LNCaP clone FGC (cell line): Measurements from ENCODE around the gene RUFY3.

Experiments used
- DNase-seq: peaks from one replicate; pipeline ENCODE4 v3.0.0-alpha.2; 2011; ENCODE audit warnings: low read depth
- H3K4me3 ChIP-seq: 2 replicates; pipeline ENCODE4 v1.5.1; 2011; ENCODE audit warnings: mild to moderate bottlenecking, low read depth, low read length, control low read depth
- TF ChIP-seq, protein P1 (sequence below): IDR thresholded peaks from 2 replicates; pipeline ENCODE4 v1.5.1; 2012; ENCODE audit warnings: mild to moderate bottlenecking; ENCODE audit not compliant: control insufficient read depth, insufficient read depth; ENCODE audit errors: extremely low read depth

The RUFY3 gene

DNA sequence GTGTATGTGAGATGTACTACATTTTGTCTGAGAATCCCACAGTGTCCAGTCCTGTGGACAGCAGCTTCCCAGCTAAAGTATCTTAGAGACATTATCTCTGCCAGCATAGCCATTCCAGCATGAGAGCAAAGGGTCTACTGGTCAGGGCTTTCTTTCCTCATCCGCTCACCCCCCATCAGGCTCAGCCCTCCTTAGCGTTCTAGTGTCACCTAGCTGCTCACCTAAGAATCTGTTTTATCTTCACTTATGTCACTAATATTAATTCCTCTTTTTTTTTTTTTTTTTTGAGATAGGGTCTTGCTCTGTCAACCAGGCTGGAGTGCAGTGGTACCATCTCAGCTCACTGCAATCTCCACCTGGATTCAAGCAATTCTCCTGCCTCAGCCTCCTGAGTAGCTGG is 15.6 kb downstream of the RUFY3 start:
- H3K4me3 ChIP-seq = no peak overlapping the region
- no peak for DNase-seq
- TF ChIP-seq, protein P1, sequence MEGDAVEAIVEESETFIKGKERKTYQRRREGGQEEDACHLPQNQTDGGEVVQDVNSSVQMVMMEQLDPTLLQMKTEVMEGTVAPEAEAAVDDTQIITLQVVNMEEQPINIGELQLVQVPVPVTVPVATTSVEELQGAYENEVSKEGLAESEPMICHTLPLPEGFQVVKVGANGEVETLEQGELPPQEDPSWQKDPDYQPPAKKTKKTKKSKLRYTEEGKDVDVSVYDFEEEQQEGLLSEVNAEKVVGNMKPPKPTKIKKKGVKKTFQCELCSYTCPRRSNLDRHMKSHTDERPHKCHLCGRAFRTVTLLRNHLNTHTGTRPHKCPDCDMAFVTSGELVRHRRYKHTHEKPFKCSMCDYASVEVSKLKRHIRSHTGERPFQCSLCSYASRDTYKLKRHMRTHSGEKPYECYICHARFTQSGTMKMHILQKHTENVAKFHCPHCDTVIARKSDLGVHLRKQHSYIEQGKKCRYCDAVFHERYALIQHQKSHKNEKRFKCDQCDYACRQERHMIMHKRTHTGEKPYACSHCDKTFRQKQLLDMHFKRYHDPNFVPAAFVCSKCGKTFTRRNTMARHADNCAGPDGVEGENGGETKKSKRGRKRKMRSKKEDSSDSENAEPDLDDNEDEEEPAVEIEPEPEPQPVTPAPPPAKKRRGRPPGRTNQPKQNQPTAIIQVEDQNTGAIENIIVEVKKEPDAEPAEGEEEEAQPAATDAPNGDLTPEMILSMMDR = no peak

DNA sequence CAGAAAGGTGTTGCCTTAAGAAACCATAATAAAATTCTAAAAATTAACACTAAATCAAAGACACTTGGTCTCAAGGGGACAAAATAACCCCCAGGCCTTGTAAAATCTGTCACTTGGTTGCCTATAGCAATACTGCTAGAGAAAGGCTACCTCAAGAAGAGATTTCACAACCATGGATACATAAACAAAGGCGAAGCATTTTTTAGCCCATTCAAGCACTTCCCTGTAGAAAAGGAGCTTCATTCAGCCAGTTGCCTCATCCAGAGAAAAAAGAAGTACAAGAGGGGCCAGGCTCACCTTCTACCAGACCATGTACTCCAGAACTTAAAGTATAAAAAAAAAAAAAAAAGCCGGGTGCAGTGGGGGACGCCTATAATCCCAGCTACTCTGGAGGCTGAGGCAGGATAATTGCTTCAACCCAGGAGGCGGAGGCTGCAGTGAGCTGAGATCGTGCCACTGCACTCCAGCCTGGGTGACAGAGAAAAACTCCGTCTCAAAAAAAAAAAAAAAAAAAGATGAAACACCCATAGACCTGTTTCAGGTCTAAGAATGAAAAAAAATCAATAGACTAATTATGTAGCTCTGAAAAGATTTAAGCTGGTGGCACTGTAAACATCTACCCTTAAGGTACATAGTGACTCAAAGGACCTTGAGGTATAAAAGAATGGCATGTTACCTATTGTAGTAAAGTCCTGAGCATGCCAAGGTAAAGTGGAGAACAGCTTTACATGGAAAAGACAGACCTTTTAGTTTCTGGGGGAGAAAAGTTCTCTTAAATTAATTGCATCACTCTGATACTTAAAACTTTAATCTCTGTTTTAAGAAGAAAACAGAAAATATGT is 18.0 kb downstream of the RUFY3 start:
- TF ChIP-seq, protein P1 = no peak
- DNase-seq = no peak
- no peak overlapping the region for H3K4me3 ChIP-seq

DNA sequence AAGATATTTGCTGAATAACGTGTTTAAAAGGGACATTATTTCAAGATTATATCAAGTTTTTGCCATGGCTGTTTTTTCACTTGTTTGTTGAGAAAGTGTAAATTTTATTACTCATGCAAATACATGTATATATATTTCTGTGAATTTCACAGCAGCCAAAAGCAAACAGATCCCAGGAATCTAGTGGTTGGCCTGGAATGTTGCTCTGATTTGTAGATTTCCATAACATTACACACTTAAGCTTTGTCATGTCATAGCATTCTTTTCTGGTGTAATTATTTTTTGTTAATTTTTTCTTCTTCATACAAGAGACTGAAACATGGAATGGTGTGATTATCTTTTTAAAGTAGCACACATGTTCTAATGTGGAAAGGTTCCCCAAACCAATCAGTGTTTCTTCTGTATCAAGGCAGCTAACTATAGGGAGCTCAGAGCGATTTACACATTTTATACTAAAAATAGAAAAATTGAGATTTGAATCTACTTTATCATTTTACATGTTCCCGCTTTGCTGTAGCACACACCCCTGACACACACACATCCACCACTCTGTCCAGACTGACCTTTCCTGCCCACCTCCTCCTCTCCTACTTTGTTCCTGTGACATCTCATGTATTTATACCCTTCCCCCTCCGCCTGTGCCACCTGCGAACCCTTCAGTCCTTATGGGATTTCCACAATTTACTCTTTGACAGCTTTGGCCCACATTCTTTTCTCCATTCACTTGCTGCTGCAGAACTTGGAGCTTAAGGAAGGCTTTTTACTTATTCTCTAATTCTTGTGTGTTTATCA is 20.3 kb downstream of the RUFY3 start:
- no peak for DNase-seq
- TF ChIP-seq, protein P1 = no peak
- H3K4me3 ChIP-seq = no peak overlapping the region

DNA sequence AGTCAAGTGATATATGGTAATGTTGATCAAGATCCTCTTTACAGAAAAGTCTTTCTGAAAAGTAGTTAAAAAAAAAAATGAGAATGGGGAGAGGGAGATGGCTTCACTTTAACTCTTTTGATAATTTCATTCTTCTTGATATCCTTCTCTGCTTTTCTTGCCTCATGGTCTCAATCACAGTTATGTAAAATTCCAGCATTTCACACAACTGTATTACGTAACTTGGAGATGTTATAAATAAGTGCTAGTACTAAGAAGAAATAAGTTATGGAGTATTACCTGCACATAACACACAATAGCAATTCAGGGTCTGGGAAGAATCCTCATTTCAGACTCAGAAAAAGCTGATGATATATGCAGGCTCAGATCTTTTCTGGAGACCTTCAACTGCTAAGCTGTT is 22.0 kb downstream of the RUFY3 start:
- H3K4me3 ChIP-seq = no peak overlapping the region
- TF ChIP-seq, protein P1 = no peak
- DNase-seq = no peak

DNA sequence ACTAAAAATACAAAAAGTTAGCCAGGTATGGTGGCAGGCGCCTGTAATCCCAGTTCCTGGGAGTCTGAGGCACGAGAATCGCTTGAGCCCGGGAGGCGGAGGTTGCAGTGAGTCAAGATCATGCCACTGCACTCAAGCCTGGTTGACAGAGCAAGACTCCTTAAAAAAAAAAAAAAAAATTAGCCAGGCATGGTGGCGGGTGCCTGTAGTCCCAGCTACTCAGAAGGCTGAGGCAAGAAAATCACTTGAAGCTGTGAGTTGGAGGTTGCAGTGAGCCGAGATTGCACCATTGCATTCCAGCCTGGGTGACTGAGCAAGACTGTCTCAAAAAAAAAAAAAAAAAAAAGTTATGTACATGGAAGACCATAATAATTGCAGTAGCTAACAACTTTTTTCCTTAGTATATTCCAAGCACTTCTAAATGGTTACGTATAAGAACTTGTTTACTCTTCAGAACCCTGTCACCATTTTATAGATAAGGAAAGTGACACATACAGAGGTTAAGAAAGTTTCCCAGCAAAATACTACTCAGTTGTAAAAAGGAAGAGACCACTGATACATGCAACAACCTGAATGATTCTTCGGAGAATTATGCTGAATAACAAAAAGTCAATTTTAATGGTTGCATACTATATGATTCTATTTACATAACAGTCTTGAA is 24.5 kb downstream of the RUFY3 start:
- DNase-seq = no peak
- TF ChIP-seq, protein P1 = no peak
- H3K4me3 ChIP-seq = no peak overlapping the region

DNA sequence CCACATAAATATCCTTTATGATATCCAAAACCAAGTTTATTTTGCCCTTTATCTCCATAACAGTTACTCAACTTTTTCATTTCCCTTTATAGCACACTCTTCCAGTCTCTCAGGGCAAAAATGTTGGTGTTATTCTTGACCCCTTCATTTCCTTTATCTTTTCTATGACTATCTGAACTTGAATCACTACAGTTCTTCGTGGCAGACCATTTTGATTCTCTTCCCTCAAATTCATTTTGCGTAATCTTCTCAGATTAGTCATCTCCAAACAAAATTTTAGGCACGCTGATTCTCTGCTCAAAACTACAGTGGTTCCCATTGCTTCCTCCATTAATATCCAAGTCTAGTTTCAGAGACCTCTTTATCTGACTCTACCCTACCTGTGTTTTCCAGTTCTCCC is 26.1 kb downstream of the RUFY3 start:
- no peak for DNase-seq
- TF ChIP-seq, protein P1 = no peak
- no peak overlapping the region for H3K4me3 ChIP-seq
